GM21529 (cell line): ENCODE measurements around the gene SPON1.
"Not testable (repeated sequence)": the region's sequence is repeated elsewhere in the genome, so short reads cannot be mapped to it uniquely, and the experiment has no call there.

Experiments used
- ATAC-seq: cut with Tn5 transposase; IDR thresholded peaks from one replicate; pipeline ENCODE4 v1.9.1; 2021; ENCODE audit not compliant: unreplicated experiment

SPON1 gene

DNA sequence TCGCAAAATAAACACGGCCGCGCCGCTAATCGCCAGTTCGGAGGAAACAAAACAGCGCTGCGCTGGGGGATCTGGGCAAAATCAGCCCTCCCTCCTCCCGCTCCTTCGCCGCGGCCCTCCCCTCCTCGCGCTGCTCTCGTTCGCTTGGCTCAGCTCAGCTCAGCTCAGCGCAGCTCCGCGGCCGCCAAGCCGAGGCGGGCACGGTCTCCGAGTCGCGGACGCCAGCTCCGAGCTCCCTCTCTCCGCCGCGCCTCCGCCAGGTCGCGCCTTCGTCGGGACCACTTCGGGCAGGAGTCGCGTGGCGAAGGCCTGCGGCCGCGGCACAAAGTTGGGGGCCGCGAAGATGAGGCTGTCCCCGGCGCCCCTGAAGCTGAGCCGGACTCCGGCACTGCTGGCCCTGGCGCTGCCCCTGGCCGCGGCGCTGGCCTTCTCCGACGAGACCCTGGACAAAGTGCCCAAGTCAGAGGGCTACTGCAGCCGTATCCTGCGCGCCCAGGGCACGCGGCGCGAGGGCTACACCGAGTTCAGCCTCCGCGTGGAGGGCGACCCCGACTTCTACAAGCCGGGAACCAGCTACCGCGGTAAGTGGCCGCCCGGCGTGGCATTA is at the start of gene SPON1:
Gene SPON1 (plus strand): TSS at position 162 of the 607 bp plus-strand sequence. CDS start 182 bp downstream, at position 344.
- no peak for ATAC-seq

DNA sequence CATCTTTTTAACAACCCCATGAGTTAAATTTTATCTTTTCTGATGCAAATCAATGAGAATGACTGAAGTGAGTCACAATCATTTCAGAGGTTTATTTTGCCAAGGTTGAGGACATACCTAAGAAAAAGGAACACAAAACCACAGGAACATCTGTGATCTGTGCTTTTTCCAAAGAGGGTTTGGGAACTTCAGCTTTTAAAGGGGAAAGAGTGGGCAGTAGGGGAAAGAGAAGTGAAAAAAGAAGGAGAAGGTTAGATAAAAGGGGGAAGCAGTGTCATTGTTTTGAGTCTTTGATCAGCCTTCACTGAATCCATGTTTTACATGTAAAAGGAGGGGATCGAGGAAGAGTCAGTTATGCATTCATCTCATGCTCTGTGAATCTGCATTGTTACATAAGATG is 45.3 kb upstream of the SPON1 start:
- ATAC-seq = no peak

DNA sequence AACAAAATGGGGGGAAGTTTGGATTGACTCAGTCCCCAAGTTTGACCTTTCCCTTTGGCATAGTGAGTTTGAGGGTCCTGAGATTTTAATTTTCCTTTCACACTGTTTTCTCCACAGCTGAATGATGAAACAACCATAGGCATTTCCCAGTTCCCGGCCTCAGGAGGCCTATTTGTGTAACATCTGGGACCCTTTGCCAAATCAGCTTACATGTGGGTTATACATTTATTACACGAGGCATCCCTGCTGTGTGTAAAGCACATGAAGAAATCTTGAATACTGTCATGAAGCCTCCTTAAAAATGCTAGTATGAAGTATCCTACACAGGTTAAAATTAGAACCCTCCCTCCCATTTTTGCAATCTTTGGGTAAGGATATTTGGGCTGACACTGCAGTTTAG is 44.6 kb upstream of the SPON1 start:
- ATAC-seq = no peak

DNA sequence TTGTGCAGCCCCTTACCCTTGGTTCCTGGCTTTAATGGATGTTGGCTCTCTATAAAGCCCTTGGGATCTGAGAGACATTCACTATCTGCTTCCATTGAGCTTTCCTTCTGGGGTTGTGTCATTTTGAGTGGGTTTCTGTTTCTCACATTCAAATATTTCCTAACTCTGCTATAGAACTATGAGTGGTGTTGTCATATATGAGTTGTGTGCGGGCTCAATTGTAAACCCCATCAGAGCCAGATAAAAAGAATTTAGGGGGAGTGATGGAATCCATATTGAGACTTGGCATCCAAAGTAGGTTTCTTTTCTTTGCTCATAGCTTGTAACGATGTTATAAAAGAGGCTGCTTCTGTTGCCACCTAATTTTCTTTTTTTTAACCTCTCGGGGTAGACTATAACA is 41.8 kb upstream of the SPON1 start:
- ATAC-seq = no peak

DNA sequence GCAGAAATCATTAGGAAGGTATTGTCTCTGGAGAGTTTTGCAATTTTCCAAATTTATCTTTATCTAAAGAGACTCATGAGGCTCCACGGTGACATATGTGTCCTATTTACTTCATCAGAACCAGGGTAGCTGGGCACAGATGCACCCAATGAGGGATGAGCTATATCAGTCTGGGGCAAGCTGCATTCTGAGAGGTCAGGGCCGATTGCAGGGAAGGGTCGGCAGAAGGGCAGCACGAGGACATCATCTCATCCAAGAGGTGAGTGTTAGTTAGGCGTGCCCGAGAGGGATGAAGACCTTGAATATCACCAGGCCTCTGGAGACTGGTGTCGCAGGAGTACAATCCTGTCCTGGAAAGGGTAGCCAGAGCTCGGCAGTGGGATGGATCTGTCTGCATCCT is 41.0 kb upstream of the SPON1 start:
- ATAC-seq = no peak

DNA sequence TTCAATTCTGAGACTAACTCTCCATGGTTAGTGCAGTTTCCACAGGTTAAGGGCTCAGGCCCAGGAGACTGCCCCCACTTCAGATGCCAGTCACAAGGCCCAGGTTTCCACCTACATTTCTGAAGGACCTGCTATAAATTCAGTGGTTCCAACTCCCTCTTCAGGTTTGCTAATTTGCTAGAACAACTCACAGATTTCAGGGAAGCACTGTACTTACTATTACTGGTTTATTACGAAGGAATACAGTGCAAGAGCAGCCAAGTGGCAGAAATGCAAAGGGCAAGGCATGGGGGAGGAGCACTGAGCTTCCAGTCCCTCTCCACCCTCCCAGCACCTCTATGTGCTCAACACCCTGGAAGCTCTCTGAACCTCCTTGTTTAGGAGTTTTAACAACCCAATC is 39.3 kb upstream of the SPON1 start:
- ATAC-seq = no peak

DNA sequence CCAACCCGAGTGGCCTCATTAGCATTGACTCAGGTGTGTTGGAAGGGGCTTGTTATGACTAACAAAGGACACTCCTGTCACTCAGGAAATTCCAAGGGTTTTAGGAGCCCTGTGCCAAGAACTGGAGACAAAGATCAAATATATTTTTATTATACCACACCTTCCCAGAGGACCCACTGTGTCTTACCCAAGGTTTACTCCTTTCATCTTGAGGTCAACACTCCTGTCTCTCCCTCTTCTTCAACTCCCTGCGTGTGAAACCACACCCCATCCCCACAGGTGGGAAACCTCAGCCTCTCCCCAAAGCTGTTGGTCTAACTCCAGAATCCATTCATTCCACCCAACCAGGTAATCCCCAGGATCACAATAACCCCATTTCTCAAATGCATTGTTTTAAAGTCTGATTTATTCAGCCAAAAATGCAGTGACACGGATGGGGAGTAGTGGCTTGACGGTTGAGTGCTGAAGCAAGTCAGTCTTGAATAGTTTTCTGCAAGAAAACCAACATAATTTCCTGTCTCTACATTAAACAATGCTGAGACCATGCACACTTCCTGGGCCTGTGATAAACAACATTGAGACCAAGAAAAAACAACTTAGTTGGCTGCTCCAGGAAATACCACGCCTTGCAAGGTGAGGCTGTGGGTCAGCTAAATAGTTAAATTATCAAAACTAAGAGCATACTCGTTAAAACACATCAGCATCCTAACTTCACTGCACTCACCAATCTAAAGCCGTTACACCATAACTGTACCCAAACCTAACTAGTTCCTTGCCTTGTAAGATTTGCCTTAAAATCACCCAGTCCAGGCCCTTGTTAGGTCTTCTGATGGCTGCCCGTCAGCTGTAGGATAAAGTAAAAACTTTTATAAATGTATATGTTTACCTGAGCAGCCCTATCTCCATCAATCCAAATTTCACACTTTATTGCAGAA is 38.5 kb upstream of the SPON1 start:
- ATAC-seq = no peak

DNA sequence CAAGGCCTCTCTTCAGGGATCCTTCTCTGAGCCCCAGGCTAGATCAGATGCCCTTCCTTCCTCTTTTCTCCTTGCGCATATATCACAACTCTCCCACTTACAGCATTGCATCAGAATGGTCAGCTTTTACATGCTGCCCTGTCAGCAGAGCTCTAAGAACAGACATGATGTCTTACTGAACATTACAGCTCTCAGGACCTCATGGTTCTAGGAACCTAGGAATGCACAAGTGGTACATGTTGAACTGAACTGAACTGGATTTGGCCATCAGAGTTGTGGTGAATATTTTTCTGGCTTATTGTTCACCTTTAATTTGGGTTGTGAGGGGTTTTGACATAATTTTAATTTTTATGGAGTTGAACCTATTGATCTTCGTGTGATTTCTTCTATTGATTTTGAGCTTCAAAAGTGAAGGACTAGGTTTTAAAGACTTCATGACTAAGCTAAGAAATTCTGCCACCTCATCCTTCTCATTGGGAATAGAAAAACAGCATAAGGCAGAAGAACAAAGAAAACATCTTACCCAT is 37.7 kb upstream of the SPON1 start:
- ATAC-seq = no peak

DNA sequence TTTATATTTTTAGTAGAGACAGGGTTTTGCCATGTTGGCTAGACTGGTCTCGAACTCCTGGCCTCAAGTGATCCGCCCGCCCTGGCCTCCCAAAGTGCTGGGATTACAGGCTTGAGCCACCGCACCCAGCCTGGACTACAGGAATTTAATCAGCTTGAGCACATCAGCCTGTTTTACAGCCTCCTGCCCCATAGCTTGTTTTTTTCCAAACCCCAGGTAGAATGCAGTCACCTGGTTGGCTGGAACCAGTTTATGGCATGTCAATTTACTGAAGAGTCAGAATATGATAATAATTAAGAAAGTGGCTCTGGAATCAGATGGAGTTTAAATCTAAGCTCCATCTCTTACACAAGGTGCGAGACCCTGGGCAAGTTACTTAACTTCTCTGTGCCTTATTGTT is 36.2 kb upstream of the SPON1 start:
- not testable (repeated sequence) for ATAC-seq

DNA sequence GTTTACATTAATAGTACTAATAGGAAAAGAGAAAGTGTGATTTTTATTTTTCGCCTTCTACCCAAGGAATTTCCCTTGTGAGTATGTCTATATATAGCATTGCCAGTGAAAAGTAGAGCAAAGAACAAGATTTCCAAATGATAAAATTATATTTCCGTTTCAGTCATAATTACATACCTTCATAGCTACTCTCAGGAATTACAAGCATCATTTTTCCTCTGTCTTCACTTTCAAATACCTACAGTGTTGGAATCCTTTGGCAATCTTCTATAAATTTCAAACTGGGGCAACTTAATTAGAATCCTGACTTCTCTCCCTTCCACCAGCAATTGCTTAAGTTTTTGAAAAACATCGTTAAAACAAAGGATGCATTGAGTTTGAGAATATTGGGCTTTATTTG is 35.5 kb upstream of the SPON1 start:
- ATAC-seq = no peak

DNA sequence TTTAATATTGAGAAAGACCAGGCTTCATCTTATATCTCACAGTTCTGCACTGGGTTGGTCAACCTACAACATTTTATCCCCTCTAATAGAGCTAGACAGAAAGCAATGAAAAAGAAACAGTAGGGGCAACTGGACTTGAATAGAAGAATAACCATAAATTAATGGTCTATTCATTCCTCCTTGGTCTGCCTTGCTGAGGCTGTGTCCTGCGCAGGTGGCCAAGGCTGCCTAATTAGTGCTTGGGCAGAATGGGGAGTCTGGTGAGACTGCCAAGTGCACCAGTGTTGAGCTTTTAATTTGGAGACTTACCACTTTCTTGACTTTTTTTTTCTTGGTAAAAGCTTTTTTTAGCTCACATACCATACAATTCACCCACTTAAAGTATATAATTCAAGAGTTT is 35.0 kb upstream of the SPON1 start:
- ATAC-seq = no peak

DNA sequence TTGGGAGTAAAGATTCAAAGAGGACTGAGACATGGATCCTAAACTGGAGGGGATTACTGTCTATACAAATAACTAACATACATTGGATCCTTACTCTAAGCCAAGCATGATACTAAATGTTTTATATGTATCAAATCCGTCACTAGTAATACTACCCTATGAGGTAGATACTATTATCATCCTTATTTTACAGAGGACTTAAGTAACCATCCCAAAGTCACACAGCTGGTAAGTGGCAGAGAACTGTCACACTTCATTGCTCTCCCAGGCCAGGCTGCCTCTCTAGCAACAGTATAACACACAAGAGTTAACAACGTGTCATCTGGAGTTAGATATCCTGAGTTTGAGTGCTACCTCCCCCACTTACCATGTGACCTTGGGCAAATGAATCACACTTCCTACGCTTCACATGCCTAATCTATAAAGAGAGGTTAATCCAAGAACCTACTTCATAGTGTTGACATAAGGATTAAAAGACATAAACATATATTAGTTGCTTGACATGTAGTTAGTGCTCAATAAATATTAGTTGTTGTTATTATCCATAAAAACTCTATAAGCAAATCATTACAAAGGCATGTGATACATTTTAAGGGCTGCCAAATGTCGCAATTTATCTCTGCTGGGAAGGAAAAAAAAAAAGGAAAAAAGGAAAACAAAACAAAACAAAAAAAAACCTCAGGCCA is 33.8 kb upstream of the SPON1 start:
- ATAC-seq = no peak

DNA sequence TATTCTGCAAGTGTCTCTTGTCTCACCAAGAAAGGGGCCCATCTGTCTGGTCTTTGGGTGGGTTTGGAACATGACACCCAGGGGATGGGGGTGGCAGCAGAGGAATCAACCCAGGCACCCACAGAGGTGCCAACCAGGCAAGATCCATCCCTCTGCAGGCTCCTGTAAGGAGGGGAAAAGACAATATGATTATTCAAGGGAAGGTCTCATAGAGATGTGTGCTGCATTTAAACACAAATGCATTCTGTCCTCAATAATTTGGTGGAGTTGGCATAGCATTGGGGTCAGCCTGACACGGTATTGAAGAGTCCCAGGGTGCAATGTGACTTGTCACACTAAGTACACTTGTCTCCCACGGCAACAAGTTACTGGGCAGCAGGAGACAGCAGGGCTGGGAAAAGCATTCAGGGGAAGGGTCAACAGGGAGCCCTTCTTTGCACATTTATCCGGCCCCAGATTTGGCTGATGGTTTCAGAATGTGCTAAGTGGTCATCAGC is 33.1 kb upstream of the SPON1 start:
- no peak for ATAC-seq

DNA sequence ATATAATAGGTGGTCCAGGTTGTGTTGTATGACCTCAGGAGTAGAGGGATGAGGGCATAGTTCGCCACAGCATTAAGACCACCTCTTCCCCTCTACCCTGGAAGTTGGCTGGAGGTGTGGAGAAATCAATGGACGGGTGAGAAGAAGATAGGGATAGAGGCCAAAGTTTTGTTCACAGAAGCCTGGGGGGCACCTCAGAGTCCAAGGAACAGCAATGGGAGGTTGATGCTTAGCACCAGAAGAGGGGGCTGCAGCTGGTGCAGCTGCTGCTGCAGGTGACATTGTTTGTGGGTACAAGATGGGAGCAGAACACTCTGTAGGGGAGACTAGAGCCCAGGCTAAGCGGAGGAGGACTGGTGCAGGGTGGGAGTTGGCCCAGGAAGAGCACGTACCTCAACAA is 31.2 kb upstream of the SPON1 start:
- no peak for ATAC-seq

DNA sequence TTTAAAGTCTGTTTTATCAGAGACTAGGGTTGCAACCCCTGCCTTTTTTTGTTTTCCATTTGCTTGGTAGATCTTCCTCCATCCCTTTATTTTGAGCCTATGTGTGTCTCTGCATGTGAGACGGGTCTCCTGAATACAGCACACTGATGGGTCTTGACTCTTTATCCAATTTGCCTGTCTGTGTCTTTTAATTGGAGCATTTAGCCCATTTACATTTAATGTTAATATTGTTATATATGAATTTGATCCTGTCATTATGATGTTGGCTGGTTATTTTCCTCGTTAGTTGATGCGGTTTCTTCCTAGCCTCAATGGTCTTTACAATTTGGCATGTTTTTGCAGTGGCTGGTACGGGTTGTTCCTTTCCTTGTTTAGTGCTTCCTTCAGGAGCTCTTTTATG is 25.4 kb upstream of the SPON1 start:
- ATAC-seq = not testable (repeated sequence)

DNA sequence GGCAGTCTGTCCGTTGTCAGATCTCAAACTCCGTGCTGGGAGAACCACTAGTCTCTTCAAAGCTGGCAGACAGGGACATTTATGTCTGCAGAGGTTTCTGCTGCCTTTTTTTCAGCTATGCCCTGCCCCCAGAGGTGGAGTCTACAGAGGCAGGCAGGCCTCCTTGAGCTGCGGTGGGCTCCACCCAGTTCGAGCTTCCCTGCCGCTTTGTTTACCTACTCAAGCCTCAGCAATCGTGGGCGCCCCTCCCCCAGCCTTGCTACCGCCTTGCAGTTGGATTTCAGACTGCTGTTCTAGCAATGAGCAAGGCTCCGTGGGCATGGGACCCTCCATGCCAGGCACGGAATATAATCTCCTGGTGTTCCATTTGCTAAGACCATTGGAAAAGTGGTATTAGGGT is 23.7 kb upstream of the SPON1 start:
- not testable (repeated sequence) for ATAC-seq

DNA sequence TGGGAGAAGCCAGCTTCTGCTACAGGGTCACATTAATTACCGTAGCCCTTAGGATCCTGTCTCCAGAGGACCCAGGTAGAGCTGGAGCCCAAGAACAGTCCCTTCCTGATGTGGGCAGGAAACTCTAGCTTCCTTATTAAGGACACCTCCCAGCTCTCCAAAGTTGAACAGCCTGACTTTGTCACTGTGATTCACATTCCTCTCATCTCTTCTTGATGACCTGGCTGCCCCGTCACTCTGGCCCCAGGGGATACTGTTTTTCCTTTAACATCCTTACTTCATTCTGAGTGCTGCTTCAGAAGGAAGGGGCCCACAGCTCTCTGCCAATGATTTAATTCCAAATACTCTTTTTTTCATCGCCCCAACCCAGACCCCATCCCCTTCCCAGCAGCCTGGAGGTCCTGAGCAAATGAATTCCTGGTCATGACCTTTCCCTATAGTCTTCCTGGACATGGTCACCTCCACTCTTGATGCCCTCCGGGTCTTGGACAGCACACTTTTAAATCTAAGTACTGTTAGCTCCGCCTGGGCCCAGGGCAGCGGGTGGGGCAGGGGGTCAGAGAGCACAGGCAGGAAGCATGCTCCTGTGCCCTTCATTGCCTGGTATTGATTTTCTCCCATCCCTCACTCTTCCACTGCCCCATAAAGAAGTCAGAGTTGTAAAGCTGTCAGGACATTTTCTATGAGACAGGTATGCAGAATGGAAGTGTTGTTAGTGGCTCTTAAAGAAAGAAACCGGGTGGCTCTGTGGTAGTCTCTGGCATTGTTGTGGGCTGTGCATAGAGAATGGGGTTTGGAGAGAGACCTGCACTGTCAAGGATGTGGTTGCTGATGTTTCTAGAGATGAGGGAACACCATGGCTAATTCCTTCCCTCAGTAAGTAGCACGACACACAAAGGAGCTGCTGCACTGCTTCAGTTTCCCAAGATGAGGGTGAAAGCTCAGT is 22.3 kb upstream of the SPON1 start:
- no peak for ATAC-seq

DNA sequence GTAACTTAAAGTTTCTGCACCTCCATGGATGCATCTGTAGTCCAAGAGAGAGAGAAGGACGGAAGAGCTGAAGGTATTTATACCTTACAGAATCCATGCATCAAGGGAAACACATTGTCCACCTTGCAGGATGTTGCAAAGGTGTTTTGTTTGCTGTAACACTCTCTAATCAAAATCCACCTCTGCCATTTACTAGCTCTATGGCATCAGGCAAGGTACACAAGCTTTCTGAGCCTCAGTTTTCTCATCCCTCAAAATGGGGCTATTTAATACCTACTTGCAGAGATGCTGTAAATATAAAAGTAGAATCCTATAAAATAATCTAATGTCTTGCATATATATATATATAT is 21.6 kb upstream of the SPON1 start:
- no peak for ATAC-seq

DNA sequence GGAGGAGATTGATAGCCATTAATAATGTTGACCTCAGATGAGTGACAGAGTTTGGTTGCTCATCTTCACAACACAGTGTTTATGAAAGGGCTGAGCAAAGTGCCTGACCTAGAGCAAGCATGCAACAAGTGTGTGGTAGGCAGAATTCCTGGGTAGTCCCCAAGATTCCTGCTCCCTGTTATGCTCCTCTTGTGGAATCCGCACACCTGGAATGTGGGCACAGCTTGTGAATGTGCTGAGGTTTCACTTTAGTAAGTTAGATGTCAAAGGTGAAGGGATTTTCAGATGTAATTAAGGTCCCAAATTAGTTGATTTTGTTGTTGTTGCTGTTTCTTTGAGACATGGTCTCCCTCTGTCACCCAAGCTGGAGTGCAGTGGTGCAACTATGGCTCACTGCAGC is 20.7 kb upstream of the SPON1 start:
- no peak for ATAC-seq

DNA sequence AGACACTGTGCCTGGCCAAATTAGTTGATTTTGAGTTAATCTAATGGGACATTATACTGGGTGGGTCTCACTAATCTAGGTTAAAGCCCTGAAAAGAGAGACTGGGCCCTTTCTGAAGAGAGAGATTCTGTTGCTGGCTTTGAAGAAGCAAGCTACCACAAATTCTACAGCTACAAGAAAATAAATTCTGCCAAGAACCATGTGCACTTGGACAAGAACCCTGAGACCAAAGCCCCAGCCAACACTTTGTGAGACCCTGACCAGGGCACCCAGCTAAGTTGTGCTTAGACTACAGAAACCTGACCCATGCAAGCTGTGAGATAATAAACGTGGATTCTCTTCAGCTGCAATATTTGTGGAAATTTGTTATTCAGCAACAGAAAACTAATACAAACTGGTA is 20.1 kb upstream of the SPON1 start:
- no peak for ATAC-seq
